Natural killer cell (primary cell): ENCODE measurements around the gene SPDYE16. TPM values are rescaled to one million over a fixed set of nuclear protein-coding genes. Genes with fewer than 3 reads are reported as not detected.
"Not testable (repeated sequence)": the region's sequence is repeated elsewhere in the genome, so short reads cannot be mapped to it uniquely, and the experiment has no call there.

ENCODE experiments used
- ATAC-seq, 3 donors: fragments of 150-1000 bp in 2 of 3; fragments of 200-7000 bp in 1 of 3; cut with Tn5 transposase; 1 replicate in 1 of 3; 2 replicates in 2 of 3; pipeline ENCODE4 v1.10.0; 2021; ENCODE audit warnings: mild to moderate bottlenecking in 2 of 3, moderate library complexity in 2 of 3
- DNase-seq, 2 donors: peaks; one replicate each; pipeline versions ENCODE4 v3.0.0 to v3.0.0-alpha.2; 2013 to 2021; ENCODE audit warnings: mixed read lengths in 1 of 2
- H3K27ac ChIP-seq: one replicate; pipeline ENCODE4 v1.5.1; 2013; ENCODE audit warnings: mild to moderate bottlenecking, low read length
- H3K27me3 ChIP-seq: one replicate; pipeline ENCODE4 v1.6.1; 2013; ENCODE audit warnings: low read length; ENCODE audit not compliant: control insufficient read depth, insufficient read depth
- H3K36me3 ChIP-seq: one replicate; pipeline ENCODE4 v1.6.1; 2013; ENCODE audit warnings: low read length; ENCODE audit not compliant: control insufficient read depth, insufficient read depth
- H3K4me1 ChIP-seq: one replicate; pipeline ENCODE4 v1.6.1; 2013; ENCODE audit warnings: low read length; ENCODE audit not compliant: control insufficient read depth, insufficient read depth
- H3K4me3 ChIP-seq: one replicate; pipeline ENCODE4 v1.5.1; 2013; ENCODE audit warnings: low read length
- H3K9me3 ChIP-seq: one replicate; pipeline ENCODE4 v1.6.1; 2013; ENCODE audit warnings: low read length; ENCODE audit not compliant: control insufficient read depth, insufficient read depth
- H3K27ac Mint-ChIP-seq, 2 donors: one replicate each; pipeline ENCODE4 v1.8.0; 2022; ENCODE audit warnings: mild to moderate bottlenecking in 2 of 2, mixed read lengths in 2 of 2, moderate library complexity in 1 of 2
- H3K27me3 Mint-ChIP-seq, 2 donors: one replicate each; pipeline ENCODE4 v1.8.0; 2022; ENCODE audit warnings: low read depth in 2 of 2, mixed read lengths in 2 of 2
- H3K36me3 Mint-ChIP-seq: one replicate; pipeline ENCODE4 v1.8.0; 2022; ENCODE audit warnings: mixed read lengths
- H3K4me1 Mint-ChIP-seq, 2 donors: one replicate each; pipeline ENCODE4 v1.8.0; 2022; ENCODE audit warnings: mixed read lengths in 2 of 2
- H3K4me3 Mint-ChIP-seq: one replicate; pipeline ENCODE4 v1.8.0; 2022; ENCODE audit warnings: mild to moderate bottlenecking, moderate library complexity, mixed read lengths
- H3K9me3 Mint-ChIP-seq, 2 donors: one replicate each; pipeline ENCODE4 v1.8.0; 2022; ENCODE audit warnings: mixed read lengths in 2 of 2
- whole genome bisulfite sequencing: methylation state at CpG from one replicate; pipeline ENCODE4 v1.1.7; 2013; ENCODE audit warnings: missing lambda C conversion rate; ENCODE audit not compliant: insufficient coverage; 5-methylcytosine and 5-hydroxymethylcytosine counted together
- intact Hi-C: fragments of 100-400 bp; cut with micrococcal nuclease; formaldehyde crosslinking; loops from one replicate; pipeline ENCODE4 v1.14.2; 2022
- total RNA-seq, 4 donors: library from RNA; stranded (reverse); fragments of 120-200 nt in 1 of 4; gene quantifications; one replicate each; pipeline versions ENCODE4 v1.2.3 to v1.2.4, GENCODE V29; 2013 to 2022

Gene SPDYE16
- total RNA-seq, 3 donors from 2014 or later (not counting 1 experiment from before 2014, with no cell fraction given), result 0.32 to 1.4 TPM; not detected in 1

DNA sequence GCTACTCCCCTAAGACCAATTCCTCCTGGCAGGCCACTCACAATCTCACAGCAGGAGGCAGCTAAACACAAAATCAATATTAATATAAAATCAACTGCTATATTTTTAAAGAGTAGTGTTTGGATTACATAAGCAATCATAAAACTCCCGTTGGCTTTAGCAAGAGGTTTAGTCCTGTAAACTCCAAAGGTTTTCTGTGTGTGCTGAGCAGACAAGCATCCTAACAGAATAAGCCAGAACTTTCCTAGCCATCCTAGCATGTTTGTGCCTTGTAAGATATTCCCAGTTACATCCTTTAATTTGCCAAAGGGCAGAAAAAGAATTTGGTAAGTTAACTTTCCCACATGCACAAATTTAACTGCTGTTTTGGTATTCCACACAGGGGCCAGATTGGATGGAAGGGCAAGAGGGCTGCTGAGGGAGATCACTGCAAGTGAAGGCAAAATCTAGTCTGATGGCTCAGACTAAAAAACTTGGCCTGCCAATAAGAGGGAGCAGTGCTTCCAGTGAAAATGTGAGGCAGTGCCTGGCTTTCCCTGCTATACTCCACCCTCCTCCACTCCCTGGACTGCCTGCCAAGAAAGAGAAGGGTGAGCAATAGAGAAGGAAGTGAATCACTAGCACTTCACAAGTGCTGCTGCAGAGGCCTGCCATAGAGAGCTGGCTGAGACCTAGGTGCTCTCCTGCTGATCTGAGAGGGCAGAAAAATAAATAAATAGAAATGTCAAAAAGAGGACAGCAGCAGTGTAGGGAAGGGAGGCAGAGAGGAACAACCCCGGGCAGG, 39.9 kb upstream of the SPDYE16 start:
- H3K27me3 Mint-ChIP-seq, H3K27me3 ChIP-seq, DNase-seq, H3K36me3 ChIP-seq, H3K9me3 Mint-ChIP-seq, intact Hi-C loops, H3K27ac ChIP-seq, H3K4me3 ChIP-seq, H3K4me1 ChIP-seq, H3K36me3 Mint-ChIP-seq, H3K9me3 ChIP-seq: not testable (repeated sequence)
- WGBS, result no CpG with 5 or more reads among the region's 2 CpGs
- Mint-ChIP-seq H3K4me3 (peak overlapping the region; percentile 85), H3K4me1 (peaks cover 37 to 49% of the 10 kb centered on the region in 2 donors), H3K27ac (peak overlapping the region; percentile 88 to 96)
- ATAC-seq, result peak; percentile 77 to 94 (median 87)

DNA sequence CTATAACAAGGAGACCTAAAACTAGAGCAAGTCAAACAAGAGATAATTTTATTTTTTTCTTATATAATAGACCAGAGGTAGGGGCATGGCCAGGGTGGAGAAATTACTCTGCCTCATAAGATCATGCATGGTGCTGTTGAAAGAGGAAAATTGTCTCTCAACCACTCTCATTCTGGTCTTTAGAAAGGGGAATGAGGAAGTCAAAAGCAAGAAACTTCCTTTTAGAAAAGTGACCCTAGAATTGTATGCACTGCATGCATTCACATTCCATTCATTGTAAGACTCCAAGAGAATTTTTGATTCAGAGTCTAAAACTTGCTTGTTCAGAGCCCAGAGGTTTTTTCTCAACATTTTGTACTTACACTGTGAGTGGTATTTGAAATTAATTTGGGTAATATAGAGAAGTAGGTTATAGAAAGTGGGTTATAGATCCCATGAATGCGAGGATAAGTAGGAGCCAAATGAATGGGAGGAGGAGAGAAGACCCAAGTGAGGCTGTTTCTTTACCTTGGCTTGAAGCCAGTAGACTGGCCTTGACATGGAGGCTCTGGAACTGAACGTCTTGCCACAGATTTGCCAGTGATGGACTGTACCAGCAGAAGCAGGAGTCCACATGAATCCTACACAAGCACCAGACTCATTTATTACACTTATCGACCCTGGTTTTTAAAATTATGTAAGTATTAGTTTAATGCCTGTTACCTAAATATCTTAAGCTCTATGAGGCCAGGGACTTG, 33.0 kb upstream of the SPDYE16 start:
- H3K9me3 Mint-ChIP-seq, H3K4me1 ChIP-seq, H3K27me3 ChIP-seq, H3K36me3 Mint-ChIP-seq, H3K27ac Mint-ChIP-seq, H3K27me3 Mint-ChIP-seq, H3K36me3 ChIP-seq, H3K4me3 Mint-ChIP-seq, H3K4me3 ChIP-seq, ATAC-seq, H3K27ac ChIP-seq, intact Hi-C loops, H3K9me3 ChIP-seq, DNase-seq: not testable (repeated sequence)
- 93% methylated on average over 2 of the region's 3 CpGs for WGBS
- H3K4me1 Mint-ChIP-seq, result peaks cover 11 to 15% of the 10 kb centered on the region in 2 donors

DNA sequence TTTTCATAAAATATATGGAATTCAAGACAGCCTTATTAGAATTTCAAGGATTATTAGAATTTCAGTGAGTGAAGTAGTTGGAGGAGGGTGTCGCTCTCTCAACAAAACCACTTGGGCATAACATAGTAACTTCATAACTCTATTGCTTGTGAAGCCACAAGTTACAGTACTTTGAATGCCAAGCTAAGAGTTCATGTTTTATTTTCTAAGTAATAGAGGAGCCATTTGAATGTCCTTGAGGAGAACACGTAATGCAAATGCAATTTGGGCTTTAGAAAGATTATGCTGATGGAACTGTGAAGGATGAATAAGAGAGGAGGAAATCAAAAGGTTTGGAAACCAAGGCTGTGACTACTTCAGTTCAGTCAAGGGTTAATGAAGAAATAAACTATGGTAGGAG, 32.3 kb upstream of the SPDYE16 start:
- H3K27me3 Mint-ChIP-seq, H3K27ac ChIP-seq, H3K36me3 Mint-ChIP-seq, ATAC-seq, H3K9me3 Mint-ChIP-seq, H3K9me3 ChIP-seq, H3K27me3 ChIP-seq, H3K4me1 ChIP-seq, DNase-seq, H3K4me3 ChIP-seq, intact Hi-C loops, H3K4me3 Mint-ChIP-seq, H3K36me3 ChIP-seq, H3K27ac Mint-ChIP-seq: not testable (repeated sequence)
- peaks cover 11 to 15% of the 10 kb centered on the region in 2 donors for H3K4me1 Mint-ChIP-seq
- no CpG with 5 or more reads among the region's 2 CpGs for WGBS

DNA sequence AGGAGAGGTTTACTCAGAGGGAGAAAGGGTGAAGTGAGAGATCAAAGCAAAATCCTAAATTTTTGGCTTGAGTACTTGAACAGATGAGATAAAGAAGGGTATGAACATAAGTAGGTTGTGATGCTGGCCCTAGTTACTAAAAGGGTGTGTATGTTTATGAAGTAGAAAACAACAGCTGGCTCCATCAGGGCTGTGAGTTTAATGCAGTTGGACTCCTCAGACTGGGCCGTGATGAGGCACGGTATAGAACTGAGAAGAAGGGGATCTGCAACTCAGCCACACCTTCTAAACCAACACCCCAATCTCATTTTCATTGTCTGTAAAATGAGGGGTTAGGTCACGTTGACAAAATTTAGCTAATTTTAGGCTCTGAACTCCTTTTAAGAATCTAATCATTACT, 29.2 kb upstream of the SPDYE16 start:
- H3K4me1 ChIP-seq, DNase-seq, H3K27me3 ChIP-seq, H3K9me3 Mint-ChIP-seq, H3K4me3 ChIP-seq, H3K4me3 Mint-ChIP-seq, intact Hi-C loops, ATAC-seq, H3K36me3 Mint-ChIP-seq, H3K27me3 Mint-ChIP-seq, H3K36me3 ChIP-seq, H3K9me3 ChIP-seq, H3K27ac ChIP-seq: not testable (repeated sequence)
- Mint-ChIP-seq H3K27ac (peak overlapping the region in 1 of 2 donors; percentile 71), H3K4me1 (peaks cover 5 to 19% of the 10 kb centered on the region in 2 donors)
- 100% methylated on average over 1 of the region's 3 CpGs for WGBS

DNA sequence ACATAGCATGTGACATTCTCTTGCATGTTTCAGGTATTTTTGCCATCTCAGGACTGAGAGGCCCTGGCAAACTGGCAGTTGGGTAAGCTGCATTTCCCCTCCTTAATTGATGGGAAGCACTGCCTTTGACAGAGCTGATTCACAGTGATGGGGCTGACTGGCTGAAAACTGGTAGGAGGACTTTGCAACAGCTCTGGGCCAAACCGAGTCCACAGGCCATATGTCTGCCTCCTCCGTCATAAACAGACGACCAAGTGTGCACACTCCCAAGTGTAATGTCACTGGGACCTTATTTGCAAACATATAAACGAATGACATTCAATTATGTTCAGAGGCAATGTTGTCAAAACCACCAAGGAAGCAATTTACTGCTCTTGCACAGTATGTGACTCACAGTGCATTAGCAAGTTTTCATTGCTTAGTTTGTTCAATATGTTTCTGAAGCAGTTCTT, 27.3 kb upstream of the SPDYE16 start:
- H3K36me3 ChIP-seq, H3K27me3 ChIP-seq, H3K4me3 ChIP-seq, H3K4me1 ChIP-seq, H3K36me3 Mint-ChIP-seq, H3K9me3 ChIP-seq, H3K4me3 Mint-ChIP-seq, H3K27ac ChIP-seq, intact Hi-C loops, DNase-seq, H3K27me3 Mint-ChIP-seq, ATAC-seq, H3K9me3 Mint-ChIP-seq: not testable (repeated sequence)
- 93% methylated on average over 4 of the region's 4 CpGs for WGBS
- Mint-ChIP-seq H3K4me1 (peaks cover 14 to 19% of the 10 kb centered on the region in 2 donors), H3K27ac (peak overlapping the region in 1 of 2 donors; percentile 61)

DNA sequence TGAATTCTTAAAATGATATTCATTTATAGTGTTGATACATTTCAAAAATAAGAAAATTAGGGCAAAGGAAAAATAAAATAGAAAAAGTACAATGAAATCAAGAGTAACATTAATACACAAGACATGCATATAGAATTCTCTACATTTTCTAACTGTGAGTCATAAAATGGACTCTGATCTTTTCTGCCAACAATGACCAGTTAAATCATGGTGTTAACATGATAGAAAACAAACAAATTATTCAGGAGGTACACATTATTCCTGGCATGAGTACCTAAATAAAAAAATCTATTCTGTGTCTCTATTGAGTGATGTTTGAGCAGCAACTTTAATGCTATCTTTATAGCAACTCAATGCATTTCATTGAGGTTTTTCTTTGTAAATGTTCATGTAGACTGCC, 25.6 kb upstream of the SPDYE16 start:
- H3K27ac ChIP-seq, DNase-seq, H3K4me3 ChIP-seq, ATAC-seq, H3K36me3 Mint-ChIP-seq, H3K27me3 Mint-ChIP-seq, H3K36me3 ChIP-seq, H3K4me1 ChIP-seq, H3K9me3 ChIP-seq, H3K27me3 ChIP-seq, intact Hi-C loops, H3K27ac Mint-ChIP-seq, H3K4me3 Mint-ChIP-seq, H3K9me3 Mint-ChIP-seq: not testable (repeated sequence)
- H3K4me1 Mint-ChIP-seq, result peaks cover 24 to 28% of the 10 kb centered on the region in 2 donors

DNA sequence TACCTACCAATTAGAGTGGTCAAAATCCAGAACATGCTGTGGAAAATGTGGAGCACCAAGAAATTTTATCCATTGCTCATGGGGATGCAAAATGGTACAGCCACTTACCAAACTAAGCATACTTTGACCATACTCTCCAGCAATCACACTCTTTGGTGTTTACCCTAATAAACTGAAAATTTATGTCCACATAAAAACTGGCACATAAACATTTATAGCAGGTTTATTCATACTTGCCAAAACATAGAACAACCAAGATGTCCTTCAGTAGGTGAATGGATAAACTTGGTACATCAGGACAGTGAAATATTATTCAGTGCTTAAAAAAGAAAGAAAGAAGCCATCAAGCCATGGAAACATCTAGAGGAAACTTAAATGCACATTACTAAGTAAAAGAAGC, 24.7 kb upstream of the SPDYE16 start:
- H3K9me3 Mint-ChIP-seq, DNase-seq, H3K36me3 ChIP-seq, H3K4me3 ChIP-seq, intact Hi-C loops, H3K27ac ChIP-seq, H3K27ac Mint-ChIP-seq, H3K27me3 ChIP-seq, H3K36me3 Mint-ChIP-seq, H3K9me3 ChIP-seq, H3K27me3 Mint-ChIP-seq, ATAC-seq, H3K4me3 Mint-ChIP-seq, H3K4me1 ChIP-seq: not testable (repeated sequence)
- peaks cover 27 to 29% of the 10 kb centered on the region in 2 donors for H3K4me1 Mint-ChIP-seq
